Caco-2 (cell line): ENCODE results near the gene SRR. TPM values are rescaled to one million over a fixed set of nuclear protein-coding genes. Genes with fewer than 3 reads are reported as not detected.
A peak's percentile ranks its signal among the peaks of the same experiment; 100 is the strongest.

Experiments
- BruUV-seq: library from RNA; stranded (reverse); fragments of 400-500 nt; replicated peaks from 2 replicates; lab custom pipeline; 2021; lab: Mats Ljungman, UMichigan
- CTCF ChIA-PET: fragments of 300-600 bp; sonication (Branson Sonifier 250); formaldehyde crosslinking; loops from one replicate; lab custom pipeline; 2022; ENCODE audit warnings: antibody characterized with exemption; lab: Charles Lee
- POLR2A ChIA-PET: fragments of 300-600 bp; sonication (Branson Sonifier 250); formaldehyde crosslinking; loops from one replicate; lab custom pipeline; 2022; ENCODE audit warnings: antibody characterized with exemption; lab: Charles Lee
- DNase-seq, 2 experiments: peaks; one replicate each; pipeline versions ENCODE4 v3.0.0 to v3.0.0-alpha.2; 2020 to 2022
- H3K27me3 ChIP-seq: replicated peaks from 2 replicates; pipeline ENCODE4 v1.6.0; 2011; ENCODE audit warnings: low read length; ENCODE audit not compliant: control insufficient read depth, insufficient read depth
- H3K36me3 ChIP-seq: 2 replicates; pipeline ENCODE4 v1.5.1; 2011; ENCODE audit warnings: low read length; ENCODE audit not compliant: control insufficient read depth, insufficient read depth
- H3K4me1 ChIP-seq: fragments of 250-450 bp; sonication (Bioruptor Pico); 2 replicates; pipeline ENCODE4 v1.5.1; 2020; ENCODE audit warnings: mild to moderate bottlenecking
- H3K4me3 ChIP-seq: 2 replicates; pipeline ENCODE4 v1.5.1; 2011; ENCODE audit warnings: low read depth, mild to moderate bottlenecking, control low read depth, low read length
- H3K9me3 ChIP-seq: fragments of 250-450 bp; sonication (Bioruptor Pico); 2 replicates; pipeline ENCODE4 v1.5.1; 2020; ENCODE audit warnings: mild to moderate bottlenecking, moderate library complexity
- H3K27ac Mint-ChIP-seq: one replicate; pipeline ENCODE4 v1.8.0; 2022; ENCODE audit warnings: mixed read lengths; ENCODE audit not compliant: unreplicated experiment
- H3K27me3 Mint-ChIP-seq: one replicate; pipeline ENCODE4 v1.8.0; 2022; ENCODE audit warnings: mixed read lengths; ENCODE audit not compliant: insufficient read depth, unreplicated experiment
- H3K36me3 Mint-ChIP-seq: one replicate; pipeline ENCODE4 v1.8.0; 2022; ENCODE audit warnings: mild to moderate bottlenecking, mixed read lengths; ENCODE audit not compliant: insufficient read depth, unreplicated experiment
- H3K4me1 Mint-ChIP-seq: one replicate; pipeline ENCODE4 v1.8.0; 2022; ENCODE audit warnings: low read depth, mixed read lengths; ENCODE audit not compliant: unreplicated experiment
- H3K4me3 Mint-ChIP-seq: one replicate; pipeline ENCODE4 v1.8.0; 2022; ENCODE audit warnings: mild to moderate bottlenecking, moderate library complexity, mixed read lengths; ENCODE audit not compliant: unreplicated experiment
- H3K9me3 Mint-ChIP-seq: one replicate; pipeline ENCODE4 v1.8.0; 2022; ENCODE audit warnings: mixed read lengths; ENCODE audit not compliant: unreplicated experiment
- CTCF ChIP-seq, 2 experiments: fragments of 200-600 bp in 1 of 2; IDR thresholded peaks; 1 replicate in 1 of 2; 2 replicates in 1 of 2; pipeline versions ENCODE4 v1.5.1 to v1.8.0; 2011 to 2022; ENCODE audit warnings: antibody characterized with exemption in 1 of 2, control low read depth in 1 of 2, inconsistent platforms in 1 of 2, low read depth in 1 of 2, low read length in 1 of 2, mild to moderate bottlenecking in 1 of 2, moderate library complexity in 1 of 2; ENCODE audit not compliant: insufficient read depth in 1 of 2, severe bottlenecking in 1 of 2, unreplicated experiment in 1 of 2
- intact Hi-C: fragments of 100-400 bp; cut with micrococcal nuclease; formaldehyde crosslinking; loops from one replicate; pipeline ENCODE4 v1.10.0; 2022; ENCODE audit not compliant: unreplicated experiment
- total RNA-seq: library from RNA; stranded (reverse); gene quantifications from 2 replicates; pipeline ENCODE4 v1.2.3, GENCODE V29; 2022

Gene SRR
- total RNA-seq, 1 experiment from 2014 or later: 18.2 TPM

GRCh38 chr17:2337544-2338314, 34.0 kb downstream of the SRR start:
- Mint-ChIP-seq H3K27me3 (no peaks in the 10 kb centered on the region), H3K9me3 (no peaks in the 10 kb centered on the region), H3K36me3 (peaks cover 8% of the 10 kb centered on the region), H3K4me1 (peaks cover 6% of the 10 kb centered on the region), H3K4me3 (peak overlapping the region; percentile 99), H3K27ac (peak overlapping the region; percentile 95)
- peaks cover 13% of the 10 kb centered on the region; the same call in 1 of the 2 replicates for H3K4me1 ChIP-seq
- H3K27me3 ChIP-seq: no peaks in the 10 kb centered on the region
- no peaks in the 10 kb centered on the region for H3K9me3 ChIP-seq
- ChIA-PET CTCF (interaction anchor here (0.8 to 3.5 kb wide), 5 partner anchors 9 to 93 kb away, joined by 3 to 60 read pairs (median 5); partner anchors contain the start of genes SMG6 and SRR), POLR2A (interaction anchor here (0.7 to 3.2 kb wide), 5 partner anchors 10 to 621 kb away, joined by 3 to 17 read pairs (median 7); partner anchors contain the start of genes SMG6 and SRR)
- no peak for TF ChIP-seq CTCF (IDR thresholded peaks at IDR 0.05; ENCODE audit: insufficient read depth in 1 of 2, low read depth in 1 of 2, low read length in 1 of 2, severe bottlenecking in 1 of 2, unreplicated experiment in 1 of 2)
- H3K4me3 ChIP-seq: peak overlapping the region; percentile 72
- no TSS peak for BruUV-seq
- peaks cover 3% of the 10 kb centered on the region for H3K36me3 ChIP-seq
- intact Hi-C loops: loop anchor here (1.0 kb wide), 1 partner anchor 10 kb away; no protein-coding TSS in a partner anchor
- DNase-seq: peak; percentile 64 to 80

GRCh38 chr17:2338315-2338657, 34.5 kb downstream of the SRR start:
- ChIA-PET CTCF (interaction anchor here (0.8 to 3.5 kb wide), 4 partner anchors 8 to 35 kb away, joined by 3 to 60 read pairs (median 12); partner anchors contain the start of genes SMG6 and SRR), POLR2A (interaction anchor here (0.7 to 3.2 kb wide), 4 partner anchors 10 to 61 kb away, joined by 3 to 17 read pairs (median 10); partner anchors contain the start of genes SMG6 and SRR)
- Mint-ChIP-seq H3K27me3 (no peaks in the 10 kb centered on the region), H3K27ac (peak overlapping the region; percentile 11), H3K4me1 (peaks cover 6% of the 10 kb centered on the region), H3K36me3 (peaks cover 11% of the 10 kb centered on the region), H3K9me3 (no peaks in the 10 kb centered on the region), H3K4me3 (peak overlapping the region; percentile 99)
- H3K36me3 ChIP-seq: peaks cover 4% of the 10 kb centered on the region
- BruUV-seq: no TSS peak
- no peak for TF ChIP-seq CTCF (IDR thresholded peaks at IDR 0.05; ENCODE audit: insufficient read depth in 1 of 2, low read depth in 1 of 2, low read length in 1 of 2, severe bottlenecking in 1 of 2, unreplicated experiment in 1 of 2)
- H3K27me3 ChIP-seq: no peaks in the 10 kb centered on the region
- H3K9me3 ChIP-seq: no peaks in the 10 kb centered on the region
- peaks cover 13% of the 10 kb centered on the region; the same call in 1 of the 2 replicates for H3K4me1 ChIP-seq
- DNase-seq: no peak
- peak overlapping the region; percentile 72 for H3K4me3 ChIP-seq
- intact Hi-C loops: loop anchor here (1.0 kb wide), 1 partner anchor 9 kb away; no protein-coding TSS in a partner anchor

- Histone ChIP-seq H3K4me1 (peaks cover 27% of the 10 kb centered on the region), H3K27me3 (no peaks in the 10 kb centered on the region), H3K36me3 (peaks cover 1% of the 10 kb centered on the region; the same call in 1 of the 2 replicates), H3K4me3 (no peak overlapping the region), H3K9me3 (no peaks in the 10 kb centered on the region)
- Mint-ChIP-seq H3K9me3 (no peaks in the 10 kb centered on the region), H3K4me3 (no peak overlapping the region), H3K4me1 (peaks cover 18% of the 10 kb centered on the region), H3K27ac (no peak overlapping the region), H3K36me3 (peaks cover 29% of the 10 kb centered on the region), H3K27me3 (no peaks in the 10 kb centered on the region)
- TF ChIP-seq CTCF (IDR thresholded peaks at IDR 0.05; ENCODE audit: insufficient read depth in 1 of 2, low read depth in 1 of 2, low read length in 1 of 2, severe bottlenecking in 1 of 2, unreplicated experiment in 1 of 2): no peak
- intact Hi-C loops: no loop called here
- POLR2A ChIA-PET: no interaction called here
- BruUV-seq: no TSS peak
- no peak for DNase-seq
- CTCF ChIA-PET: no interaction called here
Measured at GRCh38 chr17:2343421-2343820, 39.7 kb downstream of the SRR start.
